Kidney (tissue), 14 donors: ENCODE results near the gene TMEM131L. TPM values are rescaled to one million over a fixed set of nuclear protein-coding genes. Genes with fewer than 3 reads are reported as not detected.

Source experiments
- DNase-seq, 5 donors: peaks; one replicate each; pipeline ENCODE4 v3.0.0-alpha.2; 2013 to 2020
- FAIRE-seq: peaks from 2 replicates; lab custom pipeline; 2012; peaks lifted over from hg19 to GRCh38; lab: Jason Lieb, UNC
- H3K27ac ChIP-seq, 2 donors: one replicate each; pipeline ENCODE4 v1.7.0; 2013; ENCODE audit warnings: low read depth in 2 of 2, low read length in 2 of 2, inconsistent platforms in 1 of 2
- H3K27me3 ChIP-seq: one replicate; pipeline ENCODE4 v1.7.1; 2013; ENCODE audit warnings: low read length, inconsistent platforms; ENCODE audit not compliant: control insufficient read depth, insufficient read depth
- H3K36me3 ChIP-seq, 3 donors: one replicate each; pipeline versions ENCODE4 v1.7.0 to v1.7.1; 2013; ENCODE audit warnings: low read length in 3 of 3, control low read depth in 1 of 3, inconsistent platforms in 1 of 3; ENCODE audit not compliant: insufficient read depth in 3 of 3, control insufficient read depth in 2 of 3
- H3K4me1 ChIP-seq, 3 donors: one replicate each; pipeline versions ENCODE4 v1.7.0 to v1.7.1; 2013; ENCODE audit warnings: low read length in 3 of 3, inconsistent platforms in 1 of 3, low read depth in 1 of 3; ENCODE audit not compliant: control insufficient read depth in 2 of 3, insufficient read depth in 2 of 3
- H3K4me3 ChIP-seq, 3 donors: one replicate each; pipeline versions ENCODE4 v1.7.0 to v1.8.1; 2013; ENCODE audit warnings: low read length in 3 of 3, control low read depth in 1 of 3, inconsistent platforms in 1 of 3
- H3K9ac ChIP-seq, 3 donors: one replicate each; pipeline versions ENCODE4 v1.7.0 to v1.7.1; 2013; ENCODE audit warnings: low read length in 3 of 3, control low read depth in 1 of 3, inconsistent platforms in 1 of 3
- H3K9me3 ChIP-seq, 3 donors: one replicate each; pipeline versions ENCODE4 v1.7.0 to v1.7.1; 2013; ENCODE audit warnings: low read length in 3 of 3, control low read depth in 1 of 3, inconsistent platforms in 1 of 3; ENCODE audit not compliant: control insufficient read depth in 2 of 3, insufficient read depth in 1 of 3
- intact Hi-C: fragments of 100-400 bp; cut with DNase I; formaldehyde crosslinking; loops from one replicate; pipeline ENCODE4 v1.11.1; 2022
- polyA plus RNA-seq: library from polyadenylated mRNA; stranded (reverse); fragments of 350-450 nt; fragmentation: Illumina TruSeq; extraction: RNeasy Lipid Tissue Mini Kit (QIAGEN cat#74804); gene quantifications from one replicate; pipeline ENCODE4 v1.2.3, GENCODE V29; 2014; ENCODE audit warnings: low read depth, low replicate concordance; ENCODE audit not compliant: insufficient read depth
- total RNA-seq: library from RNA; stranded (reverse); fragmentation: NEBNext Ultra II Directional; extraction: Animal tissue kit (Norgen Biotek cat#: 25700); gene quantifications from one replicate; pipeline ENCODE4 v1.2.1, GENCODE V29; 2021
- TF ChIP-seq, protein P1 (sequence below): IDR thresholded peaks from 3 replicates; pipeline ENCODE4 v1.5.1; 2012; ENCODE audit warnings: mild to moderate bottlenecking, moderate library complexity, borderline replicate concordance; ENCODE audit not compliant: insufficient read depth; ENCODE audit errors: extremely low read depth
- donor health status: control.
- donor health status: control.
- donor health status: control.
- donor health status: control.
- donor health status: control.
- donor health status: DM: yes; HTN: yes; CAD: no.
- donor health status: Normal renal cell carcinoma (clear cell type).

The TMEM131L gene
- total and polyA plus RNA-seq, 2 donors from 2014 or later: 3.0 to 17.0 TPM

DNA sequence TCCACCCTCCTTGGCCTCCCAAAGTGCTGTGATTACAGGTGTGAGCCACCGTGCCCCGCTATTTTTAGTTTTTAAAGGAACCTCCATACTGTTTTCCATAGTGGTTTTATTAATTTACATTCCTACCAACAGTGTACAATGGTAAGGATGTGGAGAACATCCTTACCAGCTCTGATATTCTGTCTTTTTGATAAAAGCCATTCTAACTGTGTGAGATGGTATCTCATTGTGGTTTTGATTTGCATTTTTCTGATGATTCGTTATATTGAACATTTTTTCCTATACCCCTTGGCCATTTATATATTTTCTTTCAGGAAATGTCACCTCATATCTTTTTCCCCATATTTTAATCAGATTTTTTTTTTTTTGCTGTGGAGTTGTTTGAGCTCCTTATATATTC is 203.7 kb downstream of the TMEM131L start:
- H3K9me3 ChIP-seq: no peaks in the 10 kb centered on the region
- no peak overlapping the region for H3K27ac ChIP-seq
- intact Hi-C loops: no loop called here
- TF ChIP-seq, protein P1, sequence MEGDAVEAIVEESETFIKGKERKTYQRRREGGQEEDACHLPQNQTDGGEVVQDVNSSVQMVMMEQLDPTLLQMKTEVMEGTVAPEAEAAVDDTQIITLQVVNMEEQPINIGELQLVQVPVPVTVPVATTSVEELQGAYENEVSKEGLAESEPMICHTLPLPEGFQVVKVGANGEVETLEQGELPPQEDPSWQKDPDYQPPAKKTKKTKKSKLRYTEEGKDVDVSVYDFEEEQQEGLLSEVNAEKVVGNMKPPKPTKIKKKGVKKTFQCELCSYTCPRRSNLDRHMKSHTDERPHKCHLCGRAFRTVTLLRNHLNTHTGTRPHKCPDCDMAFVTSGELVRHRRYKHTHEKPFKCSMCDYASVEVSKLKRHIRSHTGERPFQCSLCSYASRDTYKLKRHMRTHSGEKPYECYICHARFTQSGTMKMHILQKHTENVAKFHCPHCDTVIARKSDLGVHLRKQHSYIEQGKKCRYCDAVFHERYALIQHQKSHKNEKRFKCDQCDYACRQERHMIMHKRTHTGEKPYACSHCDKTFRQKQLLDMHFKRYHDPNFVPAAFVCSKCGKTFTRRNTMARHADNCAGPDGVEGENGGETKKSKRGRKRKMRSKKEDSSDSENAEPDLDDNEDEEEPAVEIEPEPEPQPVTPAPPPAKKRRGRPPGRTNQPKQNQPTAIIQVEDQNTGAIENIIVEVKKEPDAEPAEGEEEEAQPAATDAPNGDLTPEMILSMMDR: no peak
- H3K36me3 ChIP-seq: no peaks in the 10 kb centered on the region
- H3K4me1 ChIP-seq: no peaks in the 10 kb centered on the region
- H3K9ac ChIP-seq: no peak overlapping the region
- H3K27me3 ChIP-seq: no peaks in the 10 kb centered on the region
- DNase-seq (no peak), FAIRE-seq (no peak)
- H3K4me3 ChIP-seq: no peak overlapping the region

DNA sequence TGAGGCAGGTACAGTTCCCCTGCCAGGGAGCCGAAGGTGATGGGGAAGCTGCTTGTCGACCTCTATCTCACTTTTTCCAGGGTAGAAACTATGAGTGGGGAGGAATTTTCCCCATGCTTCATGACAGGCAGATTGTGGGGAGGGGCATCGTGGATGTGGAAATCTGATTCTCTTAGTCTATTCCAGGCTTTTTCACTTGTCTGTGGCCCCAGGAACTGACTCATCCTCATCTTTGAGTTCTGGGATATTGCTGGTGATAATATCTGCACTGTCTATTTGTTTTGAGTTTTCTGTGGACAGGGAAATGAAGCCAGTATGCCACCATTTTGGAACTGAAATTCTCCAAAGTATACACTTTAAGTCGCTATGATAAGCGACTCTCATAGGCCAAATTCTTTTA is 210.3 kb downstream of the TMEM131L start:
- Histone ChIP-seq H3K9me3 (peaks cover 0 to 2% (median 0%) of the 10 kb centered on the region in 3 donors), H3K27me3 (no peaks in the 10 kb centered on the region), H3K36me3 (no peaks in the 10 kb centered on the region), H3K9ac (no peak overlapping the region), H3K4me3 (no peak overlapping the region), H3K4me1 (no peaks in the 10 kb centered on the region), H3K27ac (no peak overlapping the region)
- intact Hi-C loops: no loop called here
- DNase-seq: no peak
- FAIRE-seq: no peak
- TF ChIP-seq, protein P1: no peak

DNA sequence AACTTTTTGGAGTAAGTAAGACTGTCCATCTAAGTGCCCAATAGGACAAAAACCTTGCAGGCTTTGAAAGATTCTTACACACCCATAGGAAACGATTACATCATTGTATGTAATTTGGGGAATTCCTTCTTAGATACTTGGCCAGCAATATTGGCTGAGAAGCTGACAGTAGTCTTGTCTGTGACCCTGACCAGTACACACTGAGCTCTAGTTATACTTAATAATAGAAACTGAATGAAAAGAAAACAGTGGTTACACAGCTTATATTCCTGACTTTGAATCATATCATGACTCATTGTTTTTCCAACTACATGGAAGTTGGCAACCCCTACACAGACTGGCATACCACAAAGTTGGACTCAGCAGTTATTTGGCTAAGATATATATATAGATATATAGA is 210.8 kb downstream of the TMEM131L start:
- intact Hi-C loops: no loop called here
- no peak for FAIRE-seq
- no peak overlapping the region for H3K4me3 ChIP-seq
- no peak overlapping the region for H3K27ac ChIP-seq
- H3K9me3 ChIP-seq: peaks cover 0 to 2% (median 0%) of the 10 kb centered on the region in 3 donors
- no peaks in the 10 kb centered on the region for H3K27me3 ChIP-seq
- no peaks in the 10 kb centered on the region for H3K4me1 ChIP-seq
- H3K9ac ChIP-seq: no peak overlapping the region
- no peaks in the 10 kb centered on the region for H3K36me3 ChIP-seq
- TF ChIP-seq, protein P1: no peak
- no peak for DNase-seq

GRCh38 chr4:153679486-153679885 is 213.3 kb downstream of the TMEM131L start:
- H3K27ac ChIP-seq: no peak overlapping the region
- H3K4me1 ChIP-seq: no peaks in the 10 kb centered on the region
- no peak for DNase-seq
- intact Hi-C loops: no loop called here
- H3K4me3 ChIP-seq: no peak overlapping the region
- no peak overlapping the region for H3K9ac ChIP-seq
- TF ChIP-seq, protein P1: no peak
- H3K27me3 ChIP-seq: no peaks in the 10 kb centered on the region
- H3K36me3 ChIP-seq: no peaks in the 10 kb centered on the region
- H3K9me3 ChIP-seq: peaks cover 0 to 2% (median 0%) of the 10 kb centered on the region in 3 donors
- no peak for FAIRE-seq
